GM12878 (cell line): ENCODE measurements around the gene PTP4A1. TPM values are rescaled to one million over a fixed set of nuclear protein-coding genes. Genes with fewer than 3 reads are reported as not detected.

Experiments
- ATF7 ChIP-seq: fragments of 450-650 bp; IDR thresholded peaks from 2 replicates; pipeline ENCODE4 v1.6.1; 2016; ENCODE audit warnings: low read depth, mild to moderate bottlenecking
- BACH1 ChIP-seq: fragments of 450-650 bp; IDR thresholded peaks from 2 replicates; pipeline ENCODE4 v1.6.1; 2017; ENCODE audit warnings: mild to moderate bottlenecking, borderline replicate concordance
- BHLHE40 ChIP-seq, 2 experiments: fragments of 450-650 bp in 1 of 2; IDR thresholded peaks; 2 replicates each; pipeline ENCODE4 v1.6.1; 2011 to 2017; ENCODE audit warnings: low read depth in 2 of 2, borderline replicate concordance in 1 of 2, improper control_type of control experiment in 1 of 2, low read length in 1 of 2, mild to moderate bottlenecking in 1 of 2
- GATAD2B ChIP-seq: fragments of 450-650 bp; conservative IDR thresholded peaks from 2 replicates; pipeline ENCODE4 v1.6.1; 2017; ENCODE audit warnings: low read depth, mild to moderate bottlenecking, moderate library complexity
- IKZF2 ChIP-seq, 2 experiments: fragments of 450-650 bp; IDR thresholded peaks; 2 replicates each; pipeline ENCODE4 v1.6.1; 2017; ENCODE audit warnings: mild to moderate bottlenecking in 2 of 2, moderate library complexity in 2 of 2
- JUNB ChIP-seq: IDR thresholded peaks from 2 replicates; pipeline ENCODE4 v1.6.1; 2016; ENCODE audit warnings: antibody characterized with exemption, mild to moderate bottlenecking
- JUND ChIP-seq: IDR thresholded peaks from 2 replicates; pipeline ENCODE4 v1.6.1; 2012; ENCODE audit warnings: low read depth, mild to moderate bottlenecking, low read length, improper control_type of control experiment, moderate library complexity
- KAT2A ChIP-seq: conservative IDR thresholded peaks from 2 replicates; pipeline ENCODE4 v1.6.1; 2011; ENCODE audit warnings: low read depth, low read length; ENCODE audit not compliant: control insufficient read depth
- KDM1A ChIP-seq: fragments of 200-600 bp; sonication (generic); IDR thresholded peaks from 2 replicates; pipeline ENCODE4 v1.6.1; 2016; ENCODE audit warnings: borderline replicate concordance
- MEF2B ChIP-seq: fragments of 450-650 bp; IDR thresholded peaks from 2 replicates; pipeline ENCODE4 v1.6.1; 2018; ENCODE audit warnings: mild to moderate bottlenecking, moderate library complexity; ENCODE audit not compliant: partially characterized antibody, poor library complexity, severe bottlenecking
- NR2F1 ChIP-seq: fragments of 450-650 bp; conservative IDR thresholded peaks from 2 replicates; pipeline ENCODE4 v1.6.1; 2017; ENCODE audit warnings: mild to moderate bottlenecking
- PAX5 ChIP-seq: IDR thresholded peaks from 2 replicates; pipeline ENCODE4 v1.6.1; 2011; ENCODE audit warnings: low read depth, low read length, borderline replicate concordance
- PAX8 ChIP-seq: fragments of 450-650 bp; IDR thresholded peaks from 2 replicates; pipeline ENCODE4 v1.6.1; 2017; ENCODE audit warnings: mild to moderate bottlenecking, moderate library complexity
- RAD51 ChIP-seq: fragments of 450-650 bp; IDR thresholded peaks from 2 replicates; pipeline ENCODE4 v1.6.1; 2016; ENCODE audit warnings: moderate library complexity, mild to moderate bottlenecking, inconsistent platforms
- SMAD1 ChIP-seq: fragments of 450-650 bp; IDR thresholded peaks from 2 replicates; pipeline ENCODE4 v1.6.1; 2018; ENCODE audit warnings: mild to moderate bottlenecking, low read depth; ENCODE audit not compliant: partially characterized antibody
- STAT1 ChIP-seq: fragments of 450-650 bp; conservative IDR thresholded peaks from 2 replicates; pipeline ENCODE4 v1.6.1; 2014; ENCODE audit warnings: antibody characterized with exemption, mild to moderate bottlenecking
- ZNF217 ChIP-seq: fragments of 450-650 bp; IDR thresholded peaks from 2 replicates; pipeline ENCODE4 v1.6.1; 2017; ENCODE audit warnings: antibody characterized with exemption, mild to moderate bottlenecking
- ZNF384 ChIP-seq: IDR thresholded peaks from 2 replicates; pipeline ENCODE4 v1.6.1; 2012; ENCODE audit warnings: low read depth, mild to moderate bottlenecking, low read length, improper control_type of control experiment, borderline replicate concordance
- polyA plus RNA-seq, 11 experiments: library from polyadenylated mRNA; depleted of rRNA in 4 of 11; unstranded in 6 of 11; stranded (reverse) in 5 of 11; fragments of >200 nt; fragmentation: Nextera tagmentation in 4 of 11; fragmentation: Illumina TruSeq in 1 of 11; extraction: Ambion mirVana in 4 of 11; extraction: Trizol in 1 of 11; gene quantifications; 1 replicate in 1 of 11; 2 replicates in 10 of 11; pipeline versions ENCODE4 v1.2.1 to v1.2.3, GENCODE V29; 2011 to 2016; ENCODE audit warnings: inconsistent platforms in 2 of 11, missing spikeins in 2 of 11, low read depth in 1 of 11
- total RNA-seq, 4 experiments: library from RNA; depleted of rRNA in 3 of 4; stranded (reverse); fragments of >200 nt in 3 of 4; fragmentation: Illumina TruSeq in 1 of 4; extraction: Trizol in 1 of 4; gene quantifications; 2 replicates each; pipeline versions ENCODE4 v1.2.1 to v1.2.3, GENCODE V29; 2013 to 2021
- TF ChIP-seq, protein P1 (sequence below): fragments of 450-650 bp; IDR thresholded peaks from 2 replicates; pipeline ENCODE4 v1.6.1; 2018; ENCODE audit warnings: mild to moderate bottlenecking, low read depth, moderate library complexity; ENCODE audit not compliant: partially characterized antibody
- TF ChIP-seq, protein P2 (sequence below): IDR thresholded peaks from 2 replicates; pipeline ENCODE4 v1.6.1; 2012; ENCODE audit warnings: low read depth, low read length, improper control_type of control experiment
- TF ChIP-seq, protein P3 (sequence below): IDR thresholded peaks from 2 replicates; pipeline ENCODE4 v1.6.1; 2011; ENCODE audit warnings: mild to moderate bottlenecking, low read depth, low read length, moderate library complexity; ENCODE audit not compliant: insufficient replicate concordance

Gene PTP4A1
- total and polyA plus RNA-seq, 10 of the 15 experiments (the other 5 are each of a cell fraction or from before 2014, with no cell fraction given), result 8.5 to 190 (median 46.4) TPM; not detected in 2

DNA sequence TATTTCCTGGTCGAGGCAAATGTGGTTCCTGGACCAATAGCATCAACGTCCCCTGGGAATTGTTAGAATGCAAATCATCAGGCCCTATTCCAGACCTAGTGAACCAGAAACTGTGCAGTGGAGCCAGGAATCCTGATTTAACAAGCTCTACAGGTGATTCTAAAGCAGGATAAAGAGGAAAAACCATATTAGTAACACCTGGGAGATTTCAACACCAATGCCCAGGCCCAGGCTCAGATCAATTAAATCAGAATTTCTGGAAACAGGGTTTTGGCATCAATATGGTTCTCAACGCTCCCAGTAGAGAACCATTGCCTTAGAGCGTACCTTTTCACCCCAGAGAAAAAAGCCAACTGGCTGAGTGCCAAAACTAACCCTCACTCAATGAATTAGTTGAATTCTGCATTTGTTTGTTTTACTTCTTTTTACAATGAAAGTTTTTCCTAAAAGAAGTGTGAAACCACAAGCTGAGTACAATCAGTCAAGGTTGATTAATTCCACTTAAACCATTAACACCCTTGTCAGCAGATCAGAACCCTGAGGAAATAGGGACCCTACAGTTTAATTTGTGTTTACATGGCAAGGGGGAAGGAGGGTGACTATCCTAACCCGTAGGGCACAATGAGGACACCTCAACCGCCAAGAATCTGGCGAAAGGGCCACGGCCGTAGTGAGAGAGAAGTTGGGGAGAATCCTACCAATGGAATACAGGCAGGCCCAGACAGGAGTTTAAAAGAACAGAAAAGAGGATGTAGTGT is 34.9 kb upstream of the PTP4A1 start (continued):
- TF ChIP-seq ZNF384, result no peak
- TF ChIP-seq, protein P1, sequence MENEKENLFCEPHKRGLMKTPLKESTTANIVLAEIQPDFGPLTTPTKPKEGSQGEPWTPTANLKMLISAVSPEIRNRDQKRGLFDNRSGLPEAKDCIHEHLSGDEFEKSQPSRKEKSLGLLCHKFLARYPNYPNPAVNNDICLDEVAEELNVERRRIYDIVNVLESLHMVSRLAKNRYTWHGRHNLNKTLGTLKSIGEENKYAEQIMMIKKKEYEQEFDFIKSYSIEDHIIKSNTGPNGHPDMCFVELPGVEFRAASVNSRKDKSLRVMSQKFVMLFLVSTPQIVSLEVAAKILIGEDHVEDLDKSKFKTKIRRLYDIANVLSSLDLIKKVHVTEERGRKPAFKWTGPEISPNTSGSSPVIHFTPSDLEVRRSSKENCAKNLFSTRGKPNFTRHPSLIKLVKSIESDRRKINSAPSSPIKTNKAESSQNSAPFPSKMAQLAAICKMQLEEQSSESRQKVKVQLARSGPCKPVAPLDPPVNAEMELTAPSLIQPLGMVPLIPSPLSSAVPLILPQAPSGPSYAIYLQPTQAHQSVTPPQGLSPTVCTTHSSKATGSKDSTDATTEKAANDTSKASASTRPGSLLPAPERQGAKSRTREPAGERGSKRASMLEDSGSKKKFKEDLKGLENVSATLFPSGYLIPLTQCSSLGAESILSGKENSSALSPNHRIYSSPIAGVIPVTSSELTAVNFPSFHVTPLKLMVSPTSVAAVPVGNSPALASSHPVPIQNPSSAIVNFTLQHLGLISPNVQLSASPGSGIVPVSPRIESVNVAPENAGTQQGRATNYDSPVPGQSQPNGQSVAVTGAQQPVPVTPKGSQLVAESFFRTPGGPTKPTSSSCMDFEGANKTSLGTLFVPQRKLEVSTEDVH, result peak; percentile 29
- peak; percentile 18; the same call in 1 of the 2 replicates for TF ChIP-seq PAX5
- TF ChIP-seq JUNB, result no peak
- TF ChIP-seq IKZF2 (IDR thresholded peaks at IDR 0.05), result peak; percentile 98
- TF ChIP-seq BHLHE40 (IDR thresholded peaks at IDR 0.05; ENCODE audit: borderline replicate concordance in 1 of 2, low read depth in 2 of 2, low read length in 1 of 2), result peak in 1 of 2 experiments; percentile 52; a peak in 1 of 4 replicates
- TF ChIP-seq NR2F1, result peak; percentile 86
- TF ChIP-seq SMAD1, result peak; percentile 98
- TF ChIP-seq, protein P2, sequence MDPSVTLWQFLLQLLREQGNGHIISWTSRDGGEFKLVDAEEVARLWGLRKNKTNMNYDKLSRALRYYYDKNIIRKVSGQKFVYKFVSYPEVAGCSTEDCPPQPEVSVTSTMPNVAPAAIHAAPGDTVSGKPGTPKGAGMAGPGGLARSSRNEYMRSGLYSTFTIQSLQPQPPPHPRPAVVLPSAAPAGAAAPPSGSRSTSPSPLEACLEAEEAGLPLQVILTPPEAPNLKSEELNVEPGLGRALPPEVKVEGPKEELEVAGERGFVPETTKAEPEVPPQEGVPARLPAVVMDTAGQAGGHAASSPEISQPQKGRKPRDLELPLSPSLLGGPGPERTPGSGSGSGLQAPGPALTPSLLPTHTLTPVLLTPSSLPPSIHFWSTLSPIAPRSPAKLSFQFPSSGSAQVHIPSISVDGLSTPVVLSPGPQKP, result no peak
- TF ChIP-seq MEF2B, result peak; percentile 76
- TF ChIP-seq KDM1A, result no peak
- peak; percentile 95 for TF ChIP-seq PAX8
- TF ChIP-seq ATF7, result peak; percentile 73
- TF ChIP-seq BACH1, result peak; percentile 63; the same call in 1 of the 2 replicates
- peak; percentile 82 for TF ChIP-seq ZNF217
- TF ChIP-seq JUND, result 0 out of 2 replicates have a peak, but pooled peaks have one; percentile 22
- TF ChIP-seq, protein P3, sequence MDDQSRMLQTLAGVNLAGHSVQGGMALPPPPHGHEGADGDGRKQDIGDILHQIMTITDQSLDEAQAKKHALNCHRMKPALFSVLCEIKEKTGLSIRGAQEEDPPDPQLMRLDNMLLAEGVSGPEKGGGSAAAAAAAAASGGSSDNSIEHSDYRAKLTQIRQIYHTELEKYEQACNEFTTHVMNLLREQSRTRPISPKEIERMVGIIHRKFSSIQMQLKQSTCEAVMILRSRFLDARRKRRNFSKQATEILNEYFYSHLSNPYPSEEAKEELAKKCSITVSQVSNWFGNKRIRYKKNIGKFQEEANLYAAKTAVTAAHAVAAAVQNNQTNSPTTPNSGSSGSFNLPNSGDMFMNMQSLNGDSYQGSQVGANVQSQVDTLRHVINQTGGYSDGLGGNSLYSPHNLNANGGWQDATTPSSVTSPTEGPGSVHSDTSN, result no peak
- TF ChIP-seq STAT1, result no peak
- TF ChIP-seq RAD51, result peak; percentile 44
- TF ChIP-seq KAT2A, result no peak
- TF ChIP-seq GATAD2B, result 0 out of 2 replicates have a peak, but pooled peaks have one; percentile 33
